H1 (cell line): ENCODE results near the gene PCDHGA1. TPM values are rescaled to one million over a fixed set of nuclear protein-coding genes. Genes with fewer than 3 reads are reported as not detected.

Experiments used
- ATF2 ChIP-seq: IDR thresholded peaks from 2 replicates; pipeline ENCODE4 v1.6.1; 2012; ENCODE audit warnings: low read length, inconsistent platforms
- CBX5 ChIP-seq: fragments of 300-800, 300-1000 bp; sonication (generic); IDR thresholded peaks from 2 replicates; pipeline ENCODE4 v1.7.1; 2016; ENCODE audit warnings: antibody characterized with exemption, low read length, low read depth
- CHD7 ChIP-seq: fragments of 300-600 bp; sonication (generic); IDR thresholded peaks from 2 replicates; pipeline ENCODE4 v1.7.1; 2012; ENCODE audit warnings: low read length, moderate library complexity, mild to moderate bottlenecking, inconsistent platforms; ENCODE audit not compliant: insufficient replicate concordance
- EP300 ChIP-seq, 2 experiments: IDR thresholded peaks; 1 replicate in 1 of 2; 2 replicates in 1 of 2; pipeline ENCODE4 v1.6.1; 2011 to 2012; ENCODE audit warnings: low read depth in 2 of 2, low read length in 2 of 2, mild to moderate bottlenecking in 2 of 2, borderline replicate concordance in 1 of 2, inconsistent platforms in 1 of 2, moderate library complexity in 1 of 2
- RBBP5 ChIP-seq: IDR thresholded peaks from 2 replicates; pipeline ENCODE4 v1.7.1; 2012; ENCODE audit warnings: low read depth, mild to moderate bottlenecking, inconsistent platforms, low read length, moderate library complexity, borderline replicate concordance
- TAF1 ChIP-seq: IDR thresholded peaks from 2 replicates; pipeline ENCODE4 v1.6.1; 2011; ENCODE audit warnings: mild to moderate bottlenecking, low read depth, low read length
- ZNF274 ChIP-seq: IDR thresholded peaks from 2 replicates; pipeline ENCODE4 v1.7.0; 2012; ENCODE audit warnings: low read length, borderline replicate concordance; ENCODE audit errors: extremely low read depth
- polyA plus RNA-seq, 7 experiments: library from polyadenylated mRNA; depleted of rRNA in 3 of 7; stranded (reverse) in 5 of 7; unstranded in 2 of 7; fragments of >200 nt in 5 of 7; fragments of 200-250 nt in 2 of 7; gene quantifications; 1 replicate in 5 of 7; 2 replicates in 1 of 7; 4 replicates in 1 of 7; pipeline versions ENCODE4 v1.2.1 to v1.2.3, GENCODE V29; 2011 to 2013; ENCODE audit warnings: missing spikeins in 2 of 7, mixed read lengths in 2 of 7
- total RNA-seq: library from RNA; stranded (reverse); fragmentation: NEBNext Ultra II Directional; extraction: Animal tissue kit (Norgen Biotek cat#: 25700); gene quantifications from 2 replicates; pipeline ENCODE4 v1.2.1, GENCODE V29; 2021

The PCDHGA1 gene
- total and polyA plus RNA-seq, 2 of the 8 experiments (the other 6 are each of a cell fraction or from before 2014, with no cell fraction given): 0.57 to 0.89 TPM

GRCh38 chr5:141488591-141489561 is 158.6 kb downstream of the PCDHGA1 start, which contains the start of gene PCDHGC5 (continued):
- TF ChIP-seq CHD7: no peak
- no peak for TF ChIP-seq ATF2
- no peak for TF ChIP-seq TAF1
- no peak for TF ChIP-seq EP300 (IDR thresholded peaks at IDR 0.05; ENCODE audit: borderline replicate concordance in 1 of 2, low read depth in 2 of 2, low read length in 2 of 2)
- no peak for TF ChIP-seq RBBP5
- TF ChIP-seq CBX5: no peak
- TF ChIP-seq ZNF274: no peak
